Left hindlimb (tissue), 1 donor: ENCODE measurements around the gene MTCL1.

Experiments used
- DNase-seq: peaks from one replicate; pipeline ENCODE4 v3.0.0-alpha.2; 2018

Gene MTCL1

GRCh38 chr18:8816220-8816619, 110.9 kb downstream of the MTCL1 start:
- no peak for DNase-seq

GRCh38 chr18:8816816-8817215, 111.5 kb downstream of the MTCL1 start:
- no peak for DNase-seq

GRCh38 chr18:8818982-8819381, 113.6 kb downstream of the MTCL1 start:
- no peak for DNase-seq

- no peak for DNase-seq
These were observed 115.2 kb downstream of the MTCL1 start for GRCh38 chr18:8820396-8821082.

- no peak for DNase-seq
These were observed 115.7 kb downstream of the MTCL1 start for GRCh38 chr18:8821083-8821465.

DNA sequence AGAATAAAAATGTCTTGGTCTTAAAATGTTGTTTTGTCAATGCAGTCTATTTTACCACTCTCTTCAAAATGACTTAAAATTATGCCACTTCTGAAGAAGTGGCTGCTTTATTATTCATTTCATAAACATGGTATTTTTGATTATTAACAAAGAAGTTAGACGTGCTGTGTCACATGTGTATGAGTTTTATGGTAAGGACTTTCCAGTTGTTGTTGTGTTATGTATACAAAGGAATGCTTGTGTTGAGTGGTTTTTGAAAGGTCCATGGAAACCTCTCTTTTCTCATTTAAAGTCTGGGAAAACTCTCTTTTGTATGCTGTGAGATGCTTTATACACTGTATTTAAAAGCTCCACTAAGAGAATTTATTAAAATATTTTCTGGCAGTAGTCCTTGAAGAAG, 116.2 kb downstream of the MTCL1 start:
- DNase-seq = no peak

GRCh38 chr18:8822643-8823042, 117.3 kb downstream of the MTCL1 start:
- DNase-seq = no peak

GRCh38 chr18:8823530-8823929, 118.2 kb downstream of the MTCL1 start:
- DNase-seq = no peak

DNA sequence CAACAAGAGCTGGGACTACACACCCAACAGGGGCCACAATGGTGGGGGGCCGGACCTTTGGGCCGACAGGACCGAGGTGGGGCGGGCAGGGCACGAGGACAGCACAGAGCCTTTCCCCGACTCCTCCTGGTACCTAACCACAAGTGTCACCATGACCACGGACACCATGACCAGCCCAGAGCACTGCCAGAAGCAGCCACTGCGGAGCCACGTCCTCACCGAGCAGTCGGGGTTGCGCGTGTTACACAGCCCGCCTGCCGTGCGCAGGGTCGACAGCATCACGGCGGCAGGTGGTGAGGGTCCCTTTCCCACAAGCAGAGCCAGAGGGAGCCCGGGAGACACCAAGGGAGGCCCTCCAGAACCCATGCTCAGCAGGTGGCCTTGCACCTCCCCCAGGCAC, 119.5 kb downstream of the MTCL1 start:
- no peak for DNase-seq

DNA sequence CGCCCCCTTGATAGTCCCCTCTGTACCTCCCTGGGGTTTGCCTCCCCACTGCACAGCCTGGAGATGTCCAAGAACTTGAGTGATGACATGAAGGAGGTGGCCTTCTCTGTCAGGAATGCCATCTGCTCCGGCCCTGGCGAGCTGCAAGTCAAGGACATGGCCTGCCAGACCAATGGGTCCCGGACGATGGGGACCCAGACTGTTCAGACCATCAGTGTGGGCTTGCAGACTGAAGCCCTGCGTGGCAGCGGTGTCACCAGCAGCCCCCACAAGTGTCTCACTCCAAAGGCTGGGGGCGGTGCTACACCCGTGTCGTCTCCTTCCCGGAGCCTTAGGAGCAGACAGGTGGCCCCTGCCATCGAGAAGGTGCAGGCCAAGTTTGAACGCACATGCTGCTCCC, 119.9 kb downstream of the MTCL1 start:
- no peak for DNase-seq

GRCh38 chr18:8825729-8826375, 120.5 kb downstream of the MTCL1 start:
- no peak for DNase-seq

DNA sequence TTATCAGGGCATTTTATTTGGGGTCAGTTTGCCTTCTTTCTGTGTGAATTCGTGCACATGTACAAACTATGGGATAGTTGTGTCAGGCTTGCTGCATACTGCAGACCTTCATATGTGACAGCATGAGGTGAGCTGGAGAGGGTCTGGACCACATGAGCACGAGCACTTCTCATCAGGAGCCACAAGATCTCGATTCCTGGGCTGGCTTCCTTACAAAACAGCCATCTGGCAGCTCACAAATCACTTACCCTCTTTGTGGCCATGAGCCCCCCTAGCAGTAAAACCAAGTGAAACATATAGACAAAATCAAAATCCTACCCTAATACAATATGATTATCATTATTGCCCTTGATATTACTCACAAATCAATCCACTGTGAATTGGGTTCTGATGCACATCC, 121.2 kb downstream of the MTCL1 start:
- DNase-seq = no peak

- no peak for DNase-seq
These were observed 121.6 kb downstream of the MTCL1 start for GRCh38 chr18:8826971-8827370.

GRCh38 chr18:8828300-8828699, 122.9 kb downstream of the MTCL1 start:
- no peak for DNase-seq

DNA sequence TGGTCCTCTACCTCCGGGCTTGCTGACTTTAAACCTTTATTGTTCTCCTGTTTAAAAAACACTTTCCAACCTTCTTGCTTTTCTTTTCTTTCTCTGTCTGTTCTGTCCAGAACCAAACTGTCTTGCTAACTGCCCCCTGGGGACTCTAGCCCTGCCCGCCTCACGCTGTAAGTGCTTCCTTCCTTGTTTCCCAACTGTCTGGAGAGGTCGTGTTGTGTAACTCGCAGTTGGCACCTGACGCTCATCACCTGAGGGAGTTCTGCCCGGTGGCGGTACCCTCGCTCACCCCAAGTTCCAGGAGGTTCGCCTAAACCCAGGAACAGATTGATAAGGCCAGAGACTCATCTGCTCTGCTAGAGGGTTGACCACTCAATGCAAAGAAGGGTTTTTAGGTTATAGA, 123.4 kb downstream of the MTCL1 start:
- no peak for DNase-seq

DNA sequence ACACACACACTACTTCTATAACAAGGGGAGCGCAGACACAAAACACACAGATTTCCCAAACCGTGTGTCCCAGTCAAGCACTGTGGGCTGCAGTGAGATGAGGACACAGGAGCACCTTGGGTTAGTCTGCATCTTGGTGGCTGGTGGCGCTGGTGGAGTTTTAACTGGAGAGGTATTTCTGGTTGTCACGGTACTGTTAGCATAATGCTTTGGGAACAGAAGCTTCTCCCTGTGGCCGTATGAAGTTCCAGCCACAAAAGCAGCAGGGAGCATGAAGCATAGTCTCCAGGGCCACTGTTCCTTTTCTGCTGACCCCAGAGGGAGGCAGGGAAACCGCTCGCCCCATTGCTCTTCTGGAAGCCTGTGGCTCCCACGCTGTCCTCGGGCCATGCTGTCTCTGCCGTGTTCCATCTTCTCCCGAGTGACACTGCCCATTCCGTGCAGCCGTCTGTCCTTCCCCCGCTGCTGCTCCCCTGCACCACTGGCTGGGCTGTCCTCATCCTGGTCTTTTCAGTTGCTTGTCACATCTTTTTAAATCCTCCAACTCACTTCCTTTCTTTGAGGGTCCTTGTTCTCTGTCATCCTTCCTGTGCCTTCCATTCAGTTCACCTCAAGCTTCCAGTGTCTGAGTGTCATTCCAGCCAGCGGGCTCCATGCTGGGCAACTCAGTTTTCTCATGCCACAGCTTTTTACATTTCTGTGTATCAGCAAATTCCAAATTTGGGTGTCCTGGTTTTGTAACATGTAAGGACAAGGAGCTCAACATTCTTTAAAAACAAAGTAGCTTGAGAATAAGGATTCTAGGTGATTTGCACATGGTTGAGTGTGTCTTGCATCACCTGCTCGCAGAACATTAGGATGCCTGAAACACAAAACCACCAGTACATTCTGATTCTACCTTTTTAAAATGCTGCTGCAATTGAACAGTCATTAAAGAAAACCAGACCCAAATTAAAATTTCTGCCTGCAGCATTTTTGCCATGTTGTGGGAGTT, 125.0 kb downstream of the MTCL1 start:
- DNase-seq = no peak

DNA sequence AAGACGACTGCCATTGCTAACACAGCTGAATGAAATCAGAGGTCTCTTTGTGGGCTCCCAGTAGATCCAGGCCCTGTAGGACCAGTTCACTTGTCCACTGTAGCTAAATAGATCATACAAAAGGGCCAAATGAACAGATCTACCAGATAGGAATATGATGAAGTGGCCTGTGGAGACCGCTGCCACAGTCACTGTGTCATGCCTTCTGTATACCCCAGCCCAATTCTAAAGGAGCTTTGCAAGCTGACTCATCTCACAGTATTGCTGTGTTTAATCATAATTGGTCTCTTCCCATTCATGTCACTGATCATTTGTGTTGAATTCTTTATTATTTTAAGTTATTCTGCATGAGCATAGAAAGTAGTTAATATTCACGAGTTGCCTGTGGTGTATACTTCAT, 125.8 kb downstream of the MTCL1 start:
- DNase-seq = no peak

DNA sequence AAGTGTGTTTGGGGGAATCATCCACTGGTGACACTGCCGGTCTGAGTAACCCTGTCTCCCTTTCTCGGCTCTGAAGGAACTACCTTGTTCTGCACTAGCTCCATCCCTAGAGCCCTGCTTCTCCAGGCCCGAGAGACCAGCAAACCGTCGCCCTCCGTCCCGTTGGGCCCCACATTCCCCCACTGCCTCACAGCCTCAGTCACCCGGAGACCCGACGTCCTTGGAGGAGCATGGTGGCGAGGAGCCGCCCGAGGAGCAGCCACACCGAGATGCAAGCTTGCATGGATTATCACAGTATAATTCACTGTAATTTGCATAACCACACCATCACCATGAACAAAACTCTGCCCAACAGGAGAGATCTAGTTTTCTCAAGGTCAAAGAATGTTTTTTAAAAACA, 126.2 kb downstream of the MTCL1 start:
- DNase-seq = no peak

GRCh38 chr18:8833480-8833879, 128.1 kb downstream of the MTCL1 start:
- no peak for DNase-seq

DNA sequence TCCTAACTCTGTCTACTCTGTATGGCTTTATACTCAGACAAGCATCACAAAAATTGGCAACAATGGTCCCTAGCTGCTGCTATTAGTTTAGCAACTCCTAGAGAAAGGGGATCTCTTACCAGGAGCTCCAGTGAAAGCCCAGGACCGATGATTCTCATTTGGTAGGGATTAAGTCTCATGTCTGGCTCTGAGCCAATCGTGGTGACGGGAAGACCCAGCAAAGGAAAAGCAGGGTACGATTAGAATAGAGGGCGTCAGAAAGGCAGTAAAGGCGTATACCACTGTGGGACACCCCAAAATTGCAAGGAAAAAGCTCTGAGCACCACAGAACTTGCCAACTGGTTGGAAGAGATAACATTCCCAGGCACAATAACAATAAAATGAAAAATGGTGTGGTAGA, 129.5 kb downstream of the MTCL1 start:
- DNase-seq = no peak

- peak; percentile 59 for DNase-seq
These were observed 130.2 kb downstream of the MTCL1 start for GRCh38 chr18:8835521-8835953.

- no peak for DNase-seq
These were observed 133.9 kb downstream of the MTCL1 start for GRCh38 chr18:8839281-8839680.

DNA sequence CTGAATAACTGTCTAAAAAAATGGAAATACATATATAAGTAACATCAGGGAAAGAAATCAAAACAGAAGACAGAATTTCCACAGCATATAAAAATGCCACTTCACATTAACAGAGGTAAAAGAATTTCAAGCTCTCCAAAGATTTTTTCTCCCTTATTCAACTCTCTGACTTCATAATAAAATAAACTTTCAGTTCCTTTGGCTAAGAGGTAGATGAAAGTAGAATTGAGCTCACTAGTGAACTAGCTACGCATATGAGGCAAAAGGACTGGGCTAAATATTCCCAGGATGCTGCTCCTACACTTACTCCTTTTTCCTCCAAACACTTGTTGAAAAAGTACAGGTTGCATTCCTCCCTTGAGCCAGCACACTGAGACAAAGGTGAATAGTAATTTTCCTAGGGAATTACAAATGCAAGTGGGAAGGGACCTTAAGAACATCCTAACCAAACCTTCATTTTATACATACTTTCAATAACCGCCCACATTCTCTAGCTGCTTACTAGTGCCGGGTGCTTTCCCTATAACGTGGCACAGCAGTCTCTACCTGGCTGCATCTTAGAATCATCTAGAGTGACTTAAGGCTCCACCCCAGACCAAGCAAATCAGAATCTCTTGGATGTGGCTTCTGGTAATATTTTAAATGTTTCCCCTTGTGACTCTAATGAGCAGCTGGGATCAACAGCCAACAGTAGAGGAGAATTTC, 136.6 kb downstream of the MTCL1 start:
- DNase-seq = no peak
